HG03097 (cell line): ENCODE results near the gene DOP1A.

Experiments used
- ATAC-seq: cut with Tn5 transposase; IDR thresholded peaks from one replicate; pipeline ENCODE4 v1.9.1; 2021; ENCODE audit not compliant: unreplicated experiment, low FRiP score

DOP1A gene

DNA sequence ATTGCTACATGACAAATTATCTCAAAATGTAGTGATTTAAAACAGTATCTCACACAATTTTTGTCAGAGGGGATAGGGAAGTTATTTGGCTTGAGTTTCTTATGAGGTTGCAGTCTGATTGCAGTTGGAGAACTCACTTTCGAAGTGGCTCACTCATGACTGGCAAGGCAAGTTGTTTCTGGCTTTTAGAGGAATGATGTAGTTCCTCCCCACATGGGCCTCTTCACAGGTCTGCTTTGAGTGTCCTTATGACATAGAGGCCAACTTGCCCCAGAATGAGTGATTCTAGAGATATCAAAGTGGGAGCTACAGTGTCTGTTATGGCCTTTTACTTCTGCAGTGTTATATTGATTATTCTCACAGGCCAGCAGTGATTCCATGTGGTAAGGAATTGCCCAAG lies 6.1 kb downstream of the DOP1A start:
- ATAC-seq, result no peak

DNA sequence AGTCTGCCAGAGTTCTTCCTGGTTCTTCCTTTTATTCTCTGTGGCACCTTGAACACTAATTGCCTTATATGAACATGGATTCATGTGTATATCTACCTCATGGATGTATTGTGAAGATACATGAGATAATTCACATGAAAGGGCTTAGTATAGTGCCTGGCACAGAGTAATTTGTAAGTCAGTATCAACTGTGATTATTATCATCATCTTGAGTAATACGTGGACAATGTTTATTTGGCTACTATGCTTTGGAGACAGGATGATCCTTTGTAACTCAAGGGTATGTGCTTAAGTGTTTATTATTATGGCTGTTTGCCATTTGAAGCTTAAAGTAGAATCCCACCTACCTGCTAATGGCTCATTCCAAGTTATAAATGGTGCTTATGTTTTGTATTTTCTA lies 16.0 kb downstream of the DOP1A start:
- no peak for ATAC-seq

DNA sequence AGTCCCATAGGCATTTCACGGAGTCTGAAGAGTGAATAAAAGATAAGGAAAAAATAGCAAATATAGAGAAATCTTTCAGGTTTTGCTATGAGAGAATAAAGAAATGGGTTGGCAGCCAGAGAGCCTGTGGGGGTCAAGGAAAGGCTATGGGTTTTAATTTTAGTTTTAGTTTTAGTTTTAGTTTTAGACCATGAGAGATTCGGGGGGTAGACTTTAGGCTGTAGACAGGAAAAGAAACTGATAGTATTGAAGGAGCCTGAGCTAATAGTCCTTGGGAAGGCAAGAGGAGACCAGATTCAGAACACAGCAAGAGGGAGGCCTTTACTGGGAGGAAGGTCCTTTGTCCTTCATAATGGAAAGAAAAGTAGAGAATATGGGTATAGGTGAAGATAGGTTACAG lies 19.3 kb downstream of the DOP1A start:
- peak; percentile 99 for ATAC-seq

DNA sequence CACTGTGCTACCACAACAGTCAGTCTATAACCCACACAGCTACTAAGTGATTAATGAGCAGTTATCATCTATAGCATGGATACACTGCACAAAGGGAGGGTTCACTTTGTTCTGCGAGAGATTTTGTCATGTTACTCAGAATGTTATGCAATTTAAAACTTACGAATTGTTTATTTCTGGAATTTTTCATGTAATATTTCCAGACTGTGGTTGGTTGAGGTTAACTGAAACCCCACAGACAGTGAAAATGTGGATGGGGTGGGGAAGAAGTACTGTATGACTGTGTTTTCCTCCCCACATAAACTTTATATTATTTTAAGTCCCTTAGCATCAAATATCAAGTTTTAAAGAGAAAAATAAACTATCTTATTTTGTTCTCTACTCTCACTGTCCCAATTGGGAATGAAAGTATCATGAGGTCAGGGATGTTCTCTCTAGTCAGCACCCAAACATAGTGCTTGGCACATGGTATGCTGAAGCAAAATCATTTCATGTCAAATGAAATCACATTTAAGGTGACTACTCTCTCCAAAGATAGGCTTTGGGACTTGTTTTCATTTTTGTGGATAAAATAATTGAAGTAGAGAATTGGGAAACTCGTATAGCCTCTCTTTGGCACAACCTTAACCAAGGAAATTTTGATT lies 25.4 kb downstream of the DOP1A start:
- no peak for ATAC-seq

DNA sequence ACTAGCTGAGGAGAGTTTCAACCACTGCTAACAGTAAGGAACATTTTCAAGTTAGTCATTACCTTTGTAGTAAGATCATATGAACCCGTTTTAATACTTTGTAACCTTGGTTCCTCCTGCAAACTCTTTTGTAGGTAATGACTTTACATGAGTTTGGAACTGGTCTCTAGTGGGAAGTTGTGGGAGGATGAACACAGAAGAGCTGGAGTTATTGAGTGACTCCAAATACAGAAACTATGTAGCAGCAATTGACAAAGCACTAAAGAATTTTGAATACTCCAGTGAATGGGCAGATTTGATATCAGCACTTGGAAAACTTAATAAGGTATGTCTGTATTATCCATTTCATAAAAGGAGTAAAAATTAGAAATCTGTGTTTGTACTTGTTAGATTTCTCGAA lies 29.3 kb downstream of the DOP1A start:
- ATAC-seq, result no peak

DNA sequence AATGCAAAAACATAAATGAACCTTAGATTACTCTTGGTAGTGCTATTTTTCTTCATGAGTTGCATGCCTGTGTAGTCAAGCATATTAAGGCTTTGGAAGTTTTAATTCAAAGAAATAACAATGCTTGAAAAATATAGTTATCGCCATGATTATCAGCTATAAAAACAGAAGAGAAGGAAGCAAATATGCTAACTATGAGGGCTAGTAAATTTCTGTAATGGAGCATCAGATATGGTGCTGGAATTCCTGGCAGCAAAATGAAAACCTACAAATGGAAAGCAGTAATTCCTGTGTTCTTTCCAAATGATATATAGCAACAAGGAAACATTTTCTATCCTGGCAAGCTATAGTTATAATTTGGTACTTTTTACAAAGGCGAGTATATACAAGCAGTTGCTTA lies 29.7 kb downstream of the DOP1A start:
- no peak for ATAC-seq

DNA sequence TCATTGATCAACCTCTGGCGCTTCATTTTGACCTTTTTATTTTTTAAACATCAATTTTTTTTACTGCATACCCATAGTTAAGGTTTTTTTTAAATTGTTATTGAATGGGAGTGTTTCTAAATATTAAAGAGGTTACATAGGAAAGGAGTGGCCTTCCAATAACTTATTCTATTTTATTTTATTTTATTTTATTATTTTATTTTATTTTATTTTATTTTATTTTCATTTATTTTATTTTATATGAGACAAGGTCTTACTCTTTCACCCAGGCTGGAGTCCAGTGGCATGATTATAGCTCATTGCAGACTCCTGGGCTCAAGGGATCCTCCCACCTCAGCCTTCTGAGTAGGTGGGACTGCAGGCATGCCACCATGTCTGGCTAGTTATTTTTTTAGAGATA lies 30.2 kb downstream of the DOP1A start:
- no peak for ATAC-seq

DNA sequence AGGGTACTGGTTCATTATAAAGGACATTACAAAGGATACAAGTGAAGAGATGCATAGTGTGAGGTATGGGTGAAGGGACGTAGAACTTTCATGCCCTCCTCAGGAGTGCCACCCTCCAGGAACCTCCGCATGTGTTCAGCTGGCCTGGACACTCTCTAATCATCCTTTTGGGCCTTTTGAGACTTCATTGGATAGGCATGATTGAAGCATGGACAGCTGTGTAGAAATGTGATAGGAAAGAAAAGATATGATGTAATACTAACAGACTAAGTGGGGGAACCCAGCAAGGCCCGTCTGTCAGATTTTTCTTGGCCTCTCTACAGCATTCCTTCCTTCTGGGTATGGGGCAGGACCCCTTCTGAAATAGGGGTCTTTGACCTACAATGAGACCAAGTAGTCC lies 31.1 kb downstream of the DOP1A start:
- ATAC-seq, result no peak

DNA sequence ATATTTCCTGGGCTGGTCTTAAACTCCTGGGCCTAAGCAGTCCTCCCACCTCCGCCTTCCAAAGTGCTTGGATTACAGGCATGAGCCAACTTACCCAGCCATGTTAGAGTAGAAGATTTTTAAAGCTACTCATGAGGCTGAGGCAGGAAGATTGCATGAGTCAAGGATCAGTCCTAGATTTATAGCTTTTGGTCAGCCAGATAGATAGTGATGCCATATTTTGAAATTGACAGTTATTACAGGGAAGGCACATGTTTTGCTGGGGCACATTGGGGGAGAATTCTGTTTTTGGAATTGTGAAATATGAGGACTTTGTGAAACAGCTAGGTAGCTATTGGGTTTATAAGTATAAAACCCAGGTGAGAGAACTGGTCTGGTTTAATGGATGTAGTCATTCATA lies 40.9 kb downstream of the DOP1A start:
- no peak for ATAC-seq

DNA sequence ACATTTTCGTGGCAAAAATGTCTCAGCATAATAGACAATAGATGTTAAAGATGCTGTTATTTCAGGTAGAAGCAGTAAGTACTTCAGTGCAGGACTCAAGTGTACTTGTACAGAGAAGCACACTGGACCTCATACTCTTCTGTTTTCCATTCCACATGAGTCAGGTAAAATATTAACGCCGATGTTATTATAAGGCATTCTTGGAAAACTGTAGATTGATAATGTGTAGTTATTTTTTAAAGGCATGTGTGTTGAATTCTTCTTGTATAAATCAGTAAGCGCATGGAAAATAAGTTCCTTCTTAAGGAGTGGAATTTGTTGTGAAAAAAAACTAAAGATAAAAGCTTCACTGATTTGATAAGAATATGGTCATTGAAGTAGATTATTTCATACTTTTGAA lies 45.8 kb downstream of the DOP1A start:
- no peak for ATAC-seq

DNA sequence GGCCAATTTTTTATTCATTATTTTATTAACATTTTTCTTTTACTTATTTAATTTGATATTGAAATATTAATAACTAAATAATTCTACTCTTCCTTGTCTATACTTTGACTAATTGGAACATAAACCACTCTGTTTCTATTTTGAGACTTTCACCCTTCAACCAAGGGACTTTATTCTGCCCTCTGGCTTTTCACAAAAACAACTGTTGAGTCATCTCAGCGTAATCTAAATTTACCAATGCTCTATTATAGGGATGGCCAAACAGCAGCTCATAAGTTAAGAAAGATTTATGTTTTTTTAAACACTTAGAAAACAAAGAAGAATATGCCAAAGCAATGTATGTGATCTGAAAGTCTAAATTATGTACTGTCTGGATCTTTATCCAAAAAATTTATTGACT lies 46.7 kb downstream of the DOP1A start:
- no peak for ATAC-seq

DNA sequence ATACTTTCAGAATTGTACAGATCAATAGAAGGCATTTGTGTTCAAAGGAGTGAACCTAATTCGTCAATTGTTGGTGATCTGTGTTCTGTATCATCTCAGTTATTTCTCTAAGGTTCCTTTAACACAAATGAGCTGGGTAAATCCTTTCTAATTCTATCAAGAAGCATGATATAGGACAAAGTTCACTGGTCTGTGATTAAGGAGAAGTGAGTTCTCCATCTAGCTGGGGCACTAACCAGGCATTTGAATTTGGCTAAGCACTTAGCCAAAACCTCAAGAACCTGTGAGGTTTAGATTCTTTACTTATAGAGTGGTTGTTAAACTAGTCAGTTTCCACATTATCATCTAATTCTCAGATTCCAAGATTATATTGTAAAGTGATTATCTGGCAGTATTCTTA lies 50.3 kb downstream of the DOP1A start:
- no peak for ATAC-seq

DNA sequence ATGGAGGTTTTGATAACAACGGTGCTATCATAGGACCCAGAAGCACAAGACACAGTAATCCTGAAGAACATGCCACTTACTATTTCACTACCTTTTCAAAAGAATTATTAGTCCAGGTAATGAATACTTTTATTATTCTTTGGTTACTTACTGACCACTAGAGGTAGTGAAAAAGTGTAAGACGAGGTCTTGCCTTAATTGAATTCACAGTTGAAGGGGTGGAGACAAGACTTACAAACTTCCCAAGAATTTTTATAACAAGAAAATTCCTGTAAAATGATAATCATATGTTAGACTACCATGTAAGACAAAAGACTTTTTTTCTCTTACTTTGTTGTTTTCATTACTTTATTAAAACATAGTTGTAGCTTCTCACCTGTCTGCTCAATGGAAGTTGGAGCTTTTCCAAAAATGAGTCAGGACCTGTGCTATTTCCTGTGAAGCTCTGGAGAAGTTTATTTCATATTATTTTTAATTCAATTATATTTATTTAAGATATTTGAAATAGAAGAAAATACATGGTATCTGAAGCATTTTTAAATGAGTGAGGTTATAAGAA lies 52.4 kb downstream of the DOP1A start:
- ATAC-seq, result no peak

DNA sequence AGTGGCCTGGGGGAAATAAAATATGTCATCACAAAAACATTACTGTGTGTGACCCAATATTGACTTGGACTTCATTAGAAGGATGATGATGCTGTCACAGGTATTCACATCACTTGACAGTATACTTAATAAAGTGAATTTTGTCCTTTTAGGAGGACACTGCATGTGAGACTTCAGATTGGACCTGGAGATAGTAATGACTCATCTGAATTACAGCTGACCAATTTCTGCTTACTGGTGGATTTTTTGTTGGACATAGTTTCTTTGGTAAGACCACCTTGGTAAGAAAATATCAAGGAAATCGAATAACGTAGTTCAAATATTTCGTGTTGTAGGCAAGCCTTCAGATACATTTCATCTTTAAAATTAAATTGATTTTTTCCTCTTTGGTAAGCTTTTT lies 57.1 kb downstream of the DOP1A start:
- ATAC-seq, result no peak

DNA sequence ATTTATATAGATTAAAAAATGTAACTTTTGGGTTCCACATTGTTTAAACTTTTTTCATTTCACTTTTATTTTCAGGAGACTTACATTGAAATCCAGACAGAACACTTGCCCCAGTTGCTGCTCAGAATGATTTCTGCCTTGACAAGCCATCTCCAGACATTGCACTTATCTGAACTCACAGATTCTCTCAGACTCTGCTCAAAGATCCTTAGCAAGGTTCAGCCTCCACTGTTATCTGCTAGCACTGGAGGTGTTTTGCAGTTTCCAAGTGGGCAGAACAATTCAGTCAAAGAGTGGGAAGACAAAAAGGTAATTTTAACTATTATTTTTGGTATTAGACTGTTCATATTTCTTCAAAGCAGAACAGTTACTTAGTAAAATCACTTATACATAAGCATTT lies 58.0 kb downstream of the DOP1A start:
- no peak for ATAC-seq

DNA sequence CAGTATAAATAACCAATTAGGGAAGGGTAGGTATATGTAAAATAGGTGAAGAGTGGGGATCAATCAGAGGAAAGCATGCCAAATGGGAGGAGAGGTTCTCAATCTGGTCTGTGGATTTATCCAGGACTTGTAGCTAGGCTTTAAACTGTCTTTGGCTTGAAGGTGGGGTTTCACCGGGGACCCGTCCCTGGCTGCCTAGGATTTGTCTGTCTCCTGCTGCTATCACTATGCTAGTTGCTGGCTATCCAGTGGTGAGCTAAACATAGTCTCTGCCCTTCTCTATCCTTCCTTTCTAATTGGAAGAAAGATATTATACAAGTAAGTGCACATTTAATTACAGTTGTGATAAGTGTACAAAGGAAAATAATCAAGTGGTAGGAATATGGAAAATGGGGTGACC lies 58.8 kb downstream of the DOP1A start:
- ATAC-seq, result no peak

DNA sequence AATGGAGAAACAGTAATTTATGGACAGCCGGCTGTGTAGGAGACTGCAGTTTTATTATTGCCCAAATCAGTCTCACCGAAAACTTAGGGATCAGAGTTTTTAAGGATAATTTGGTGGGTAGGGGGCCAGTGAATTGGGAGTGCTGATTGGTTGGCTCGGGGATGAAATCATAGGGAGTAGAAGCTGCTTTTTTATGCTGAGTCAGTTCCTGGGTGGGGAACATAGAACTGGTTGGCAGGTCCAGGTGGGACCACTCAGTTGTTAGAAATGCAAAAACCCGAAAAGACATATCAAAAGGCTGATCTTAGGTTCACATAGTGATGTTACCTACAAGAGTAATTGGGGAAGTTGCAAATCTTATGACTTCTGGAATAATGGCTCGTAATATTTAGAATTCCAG lies 59.3 kb downstream of the DOP1A start:
- no peak for ATAC-seq

DNA sequence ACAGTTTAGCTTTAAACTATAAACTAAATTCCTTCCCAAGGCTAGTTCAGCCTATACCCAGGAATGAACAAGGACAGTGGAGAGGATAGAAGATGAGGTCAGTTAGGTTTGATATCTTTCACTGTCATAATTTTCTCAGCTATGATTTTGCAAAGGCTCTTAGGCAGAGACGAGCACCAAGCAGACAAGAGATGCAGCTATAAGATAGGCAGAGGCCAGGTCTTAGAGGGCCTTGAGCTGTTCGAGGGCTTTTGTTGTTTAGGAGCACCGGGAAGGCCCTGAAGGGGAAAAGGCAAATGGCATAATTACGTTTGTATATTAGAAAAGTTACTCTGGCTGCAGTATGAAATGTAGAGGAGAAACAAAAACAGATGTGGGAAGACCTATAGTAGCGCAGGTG lies 59.8 kb downstream of the DOP1A start:
- no peak for ATAC-seq

DNA sequence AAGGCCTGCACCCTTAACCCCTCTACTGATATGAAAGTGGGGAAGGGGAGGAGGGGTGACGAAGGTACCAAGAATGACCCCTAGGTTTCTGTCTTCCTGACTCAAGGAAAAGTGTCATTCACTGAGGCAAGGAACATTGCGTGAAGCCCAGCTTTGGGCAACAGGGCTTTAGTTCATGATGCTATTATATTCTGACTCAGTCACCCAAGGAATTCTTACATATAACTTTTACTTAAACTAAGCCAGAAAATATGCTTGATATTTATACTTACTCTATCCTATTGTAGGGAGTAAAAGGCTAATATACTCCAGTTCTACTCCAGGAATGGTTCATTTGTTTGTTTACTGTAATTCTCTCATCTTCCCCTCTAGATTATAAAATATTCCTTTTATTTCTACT lies 60.5 kb downstream of the DOP1A start:
- ATAC-seq, result no peak

DNA sequence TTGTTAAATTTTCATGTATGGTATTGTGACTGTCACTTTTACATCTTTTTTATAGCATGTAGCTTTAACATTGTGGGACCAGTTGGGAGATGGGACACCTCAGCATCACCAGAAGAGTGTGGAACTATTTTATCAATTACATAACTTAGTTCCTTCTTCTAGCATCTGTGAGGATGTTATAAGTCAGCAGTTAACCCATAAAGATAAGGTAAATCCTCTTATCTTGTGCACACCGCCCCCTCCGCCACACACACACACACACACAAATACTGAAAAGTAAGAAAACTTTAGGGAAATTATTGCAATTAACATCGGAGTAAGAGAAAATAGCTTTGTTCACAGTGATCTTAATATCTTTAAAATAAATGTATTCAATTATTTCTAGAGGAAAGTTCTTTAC lies 64.7 kb downstream of the DOP1A start:
- no peak for ATAC-seq

DNA sequence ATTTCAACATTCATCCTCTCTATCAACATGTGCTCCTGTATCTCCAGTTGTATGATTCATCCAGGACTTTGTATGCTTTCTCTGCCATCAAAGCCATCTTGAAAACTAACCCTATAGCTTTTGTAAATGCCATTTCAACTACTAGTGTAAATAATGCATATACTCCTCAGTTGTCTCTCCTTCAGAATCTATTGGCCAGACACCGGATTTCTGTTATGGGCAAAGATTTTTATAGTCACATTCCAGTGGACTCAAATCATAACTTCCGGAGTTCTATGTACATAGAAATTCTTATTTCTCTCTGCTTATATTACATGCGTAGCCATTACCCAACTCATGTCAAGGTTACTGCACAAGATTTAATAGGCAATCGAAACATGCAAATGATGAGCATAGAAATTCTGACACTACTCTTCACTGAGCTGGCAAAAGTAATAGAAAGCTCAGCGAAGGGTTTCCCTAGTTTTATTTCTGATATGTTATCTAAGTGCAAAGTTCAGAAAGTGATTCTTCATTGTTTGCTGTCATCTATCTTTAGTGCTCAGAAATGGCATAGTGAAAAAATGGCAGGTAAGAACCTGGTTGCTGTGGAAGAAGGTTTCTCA lies 70.7 kb downstream of the DOP1A start:
- no peak for ATAC-seq

DNA sequence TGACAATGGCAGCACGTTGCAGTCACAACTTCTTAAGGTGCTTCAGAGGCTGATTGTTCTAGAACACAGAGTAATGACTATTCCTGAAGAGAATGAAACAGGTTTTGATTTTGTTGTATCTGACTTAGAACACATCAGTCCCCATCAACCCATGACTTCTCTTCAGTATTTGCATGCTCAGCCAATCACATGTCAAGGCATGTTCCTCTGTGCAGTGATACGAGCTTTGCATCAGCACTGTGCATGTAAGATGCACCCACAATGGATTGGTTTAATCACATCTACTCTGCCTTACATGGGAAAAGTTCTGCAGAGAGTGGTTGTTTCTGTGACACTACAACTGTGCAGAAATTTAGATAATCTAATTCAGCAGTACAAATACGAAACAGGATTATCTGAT lies 71.3 kb downstream of the DOP1A start:
- no peak for ATAC-seq

DNA sequence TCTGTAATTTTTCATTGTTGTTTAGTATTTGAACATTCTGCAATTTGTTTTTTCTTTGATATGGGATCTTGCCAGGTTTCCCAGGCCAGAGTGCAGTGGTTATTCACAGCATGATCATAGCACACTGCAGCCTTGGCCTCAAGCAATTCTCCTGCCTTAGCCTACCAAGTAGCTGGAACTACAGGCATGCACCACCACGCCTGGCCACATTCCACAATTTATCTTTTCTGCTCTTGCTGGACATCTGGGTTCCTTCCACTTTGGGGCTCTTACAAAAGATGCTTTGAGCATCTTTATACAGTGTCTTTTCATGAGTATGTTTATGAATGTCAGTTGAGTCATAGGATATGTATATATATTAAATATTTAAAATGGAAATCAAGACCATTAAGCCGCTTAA lies 83.6 kb downstream of the DOP1A start:
- ATAC-seq, result no peak
